Activated CD8-positive, alpha-beta T cell treated with anti-CD3 and anti-CD28 coated beads for 36 hours (primary cell): ENCODE measurements around the gene ATP6V1B1. TPM values are rescaled to one million over a fixed set of nuclear protein-coding genes. Genes with fewer than 3 reads are reported as not detected.

ENCODE experiments used
- ATAC-seq: fragments of 200-7000 bp; cut with Tn5 transposase; one replicate; pipeline ENCODE4 v1.10.0; 2021; ENCODE audit warnings: mild to moderate bottlenecking, moderate library complexity
- CTCF ChIA-PET: fragments of 350-600 bp; sonication (Branson Sonifier 250); formaldehyde crosslinking; loops from one replicate; lab custom pipeline; 2021; ENCODE audit warnings: antibody characterized with exemption; lab: Charles Lee
- POLR2A ChIA-PET: fragments of 350-600 bp; sonication (Branson Sonifier 250); formaldehyde crosslinking; loops from one replicate; lab custom pipeline; 2021; ENCODE audit warnings: antibody characterized with exemption; lab: Charles Lee
- DNase-seq: peaks from one replicate; pipeline ENCODE4 v3.0.0-alpha.2; 2020
- H3K27ac Mint-ChIP-seq: one replicate; pipeline ENCODE4 v1.8.0; 2021; ENCODE audit warnings: mild to moderate bottlenecking, mixed read lengths
- H3K27me3 Mint-ChIP-seq: one replicate; pipeline ENCODE4 v1.8.0; 2021; ENCODE audit warnings: mixed read lengths
- H3K36me3 Mint-ChIP-seq: one replicate; pipeline ENCODE4 v1.8.0; 2021; ENCODE audit warnings: low read depth, mixed read lengths
- H3K4me1 Mint-ChIP-seq: one replicate; pipeline ENCODE4 v1.8.0; 2021; ENCODE audit warnings: low read depth, mixed read lengths
- H3K4me3 Mint-ChIP-seq: one replicate; pipeline ENCODE4 v1.8.0; 2021; ENCODE audit warnings: mild to moderate bottlenecking, moderate library complexity, mixed read lengths
- H3K9me3 Mint-ChIP-seq: one replicate; pipeline ENCODE4 v1.8.0; 2021; ENCODE audit warnings: mixed read lengths
- CTCF ChIP-seq: fragments of 200-600 bp; IDR thresholded peaks from one replicate; pipeline ENCODE4 v1.8.0; 2022; ENCODE audit warnings: antibody characterized with exemption, mild to moderate bottlenecking
- intact Hi-C: fragments of 100-400 bp; cut with micrococcal nuclease; formaldehyde crosslinking; loops from one replicate; pipeline ENCODE4 v1.10.0; 2022
- total RNA-seq, 2 experiments: library from RNA; stranded (reverse); gene quantifications; one replicate each; pipeline ENCODE4 v1.2.3, GENCODE V29; 2021

The ATP6V1B1 gene
- total RNA-seq, 2 experiments from 2014 or later = not detected

GRCh38 chr2:70984576-70985282 lies 49.0 kb downstream of the ATP6V1B1 start:
- DNase-seq (peak; percentile 88), ATAC-seq (peak; percentile 100)
- Mint-ChIP-seq H3K27ac (no peak overlapping the region), H3K4me3 (no peak overlapping the region), H3K27me3 (no peaks in the 10 kb centered on the region), H3K4me1 (peaks cover 10% of the 10 kb centered on the region), H3K9me3 (no peaks in the 10 kb centered on the region), H3K36me3 (peaks cover 30% of the 10 kb centered on the region)
- intact Hi-C loops = no loop called here
- ChIA-PET POLR2A (interaction anchor here (0.5 to 1.9 kb wide), 6 partner anchors 9 to 148 kb away, joined by 3 to 5 read pairs (median 4); no protein-coding TSS in a partner anchor), CTCF (interaction anchor here (0.7 to 6.0 kb wide), 14 partner anchors 8 to 127 kb away, joined by 3 to 60 read pairs (median 5); no protein-coding TSS in a partner anchor)
- TF ChIP-seq CTCF = peak; percentile 92

DNA sequence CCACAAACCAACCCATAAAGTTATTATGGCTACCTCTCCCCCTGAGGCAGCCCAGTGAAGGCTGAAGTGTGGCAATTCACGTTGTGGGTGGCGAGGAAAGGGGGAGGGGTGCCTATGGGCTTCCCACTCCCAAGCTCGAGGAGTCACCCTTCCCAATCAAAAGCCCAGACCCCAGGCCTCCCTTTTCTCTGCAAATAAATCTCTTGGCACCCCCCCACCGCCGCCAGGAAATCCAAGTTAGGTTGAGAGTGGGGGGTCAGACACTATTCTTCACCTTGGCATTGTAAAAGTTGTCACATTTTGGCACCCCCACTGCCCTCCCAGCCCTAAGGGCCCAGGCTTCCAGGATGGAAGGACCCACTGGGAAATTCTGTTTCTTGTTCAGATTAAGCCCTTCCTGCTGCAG lies 49.6 kb downstream of the ATP6V1B1 start:
- DNase-seq = no peak
- Mint-ChIP-seq H3K27me3 (no peaks in the 10 kb centered on the region), H3K4me1 (peaks cover 10% of the 10 kb centered on the region), H3K27ac (peak overlapping the region; percentile 25), H3K9me3 (no peaks in the 10 kb centered on the region), H3K4me3 (no peak overlapping the region), H3K36me3 (peaks cover 30% of the 10 kb centered on the region)
- intact Hi-C loops = no loop called here
- ChIA-PET CTCF (interaction anchor here (0.7 to 6.0 kb wide), 13 partner anchors 9 to 117 kb away, joined by 3 to 60 read pairs (median 5); no protein-coding TSS in a partner anchor), POLR2A (interaction anchor here (0.9 to 1.9 kb wide), 2 partner anchors 8 to 21 kb away, joined by 3 to 5 read pairs; no protein-coding TSS in a partner anchor)
- no peak for TF ChIP-seq CTCF
- no peak for ATAC-seq

DNA sequence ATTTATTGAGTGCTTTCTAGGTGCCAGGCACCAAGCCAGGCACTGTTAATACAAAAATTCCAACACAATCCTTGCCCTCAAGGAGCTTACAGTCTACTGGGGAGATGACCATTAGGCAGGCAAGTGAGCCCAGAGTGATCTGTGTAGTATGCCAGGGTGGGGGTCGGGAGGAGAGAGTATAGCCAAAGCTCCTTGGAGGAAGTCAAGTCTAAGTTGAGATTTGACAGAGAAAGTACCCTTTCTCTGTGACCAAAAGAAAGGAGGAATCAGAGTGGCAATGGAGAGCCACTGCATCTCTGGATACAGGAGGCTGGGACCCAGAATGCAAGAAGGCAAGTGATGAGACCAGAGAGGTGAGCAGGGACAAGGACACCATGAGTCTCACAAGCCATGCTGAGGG lies 50.3 kb downstream of the ATP6V1B1 start:
- peaks cover 30% of the 10 kb centered on the region for H3K36me3 Mint-ChIP-seq
- no peak for ATAC-seq
- intact Hi-C loops = no loop called here
- no peak for DNase-seq
- H3K4me1 Mint-ChIP-seq = peaks cover 10% of the 10 kb centered on the region
- no peaks in the 10 kb centered on the region for H3K9me3 Mint-ChIP-seq
- POLR2A ChIA-PET = interaction anchor here (1.9 kb wide), 1 partner anchor 8 kb away, joined by 5 read pairs; no protein-coding TSS in a partner anchor
- H3K4me3 Mint-ChIP-seq = no peak overlapping the region
- H3K27me3 Mint-ChIP-seq = no peaks in the 10 kb centered on the region
- no peak overlapping the region for H3K27ac Mint-ChIP-seq
- CTCF ChIA-PET = interaction anchor here (1.2 to 6.0 kb wide), 8 partner anchors 8 to 39 kb away, joined by 3 to 60 read pairs (median 10); no protein-coding TSS in a partner anchor
- no peak for TF ChIP-seq CTCF

GRCh38 chr2:70986499-70987189 lies 50.9 kb downstream of the ATP6V1B1 start:
- H3K27ac Mint-ChIP-seq = peak overlapping the region; percentile 14
- no peak overlapping the region for H3K4me3 Mint-ChIP-seq
- POLR2A ChIA-PET = no interaction called here

More at GRCh38 chr2:70986499-70987189, 50.9 kb downstream of the ATP6V1B1 start:
- Mint-ChIP-seq H3K9me3 (no peaks in the 10 kb centered on the region), H3K27me3 (no peaks in the 10 kb centered on the region), H3K36me3 (peaks cover 35% of the 10 kb centered on the region), H3K4me1 (peaks cover 13% of the 10 kb centered on the region)
- DNase-seq (no peak), ATAC-seq (no peak)
- CTCF ChIA-PET = interaction anchor here (1.1 to 6.0 kb wide), 9 partner anchors 7 to 39 kb away, joined by 3 to 60 read pairs (median 5); no protein-coding TSS in a partner anchor
- intact Hi-C loops = no loop called here
- no peak for TF ChIP-seq CTCF
